Activated B cell treated with CpG ODN at 0.5 μM for 24 hours (primary cell): ENCODE measurements around the gene RTN4R. TPM values are rescaled to one million over a fixed set of nuclear protein-coding genes. Genes with fewer than 3 reads are reported as not detected.

ENCODE experiments used
- ATAC-seq: fragments of 200-7000 bp; cut with Tn5 transposase; one replicate; pipeline ENCODE4 v1.10.0; 2021; ENCODE audit warnings: low read depth, mild to moderate bottlenecking, moderate library complexity
- CTCF ChIA-PET: fragments of 350-600 bp; sonication (Branson Sonifier 250); formaldehyde crosslinking; loops from one replicate; lab custom pipeline; 2021; ENCODE audit warnings: antibody characterized with exemption; lab: Charles Lee
- POLR2A ChIA-PET: fragments of 350-600 bp; sonication (Branson Sonifier 250); formaldehyde crosslinking; loops from one replicate; lab custom pipeline; 2021; ENCODE audit warnings: antibody characterized with exemption; lab: Charles Lee
- DNase-seq: peaks from one replicate; pipeline ENCODE4 v3.0.0; 2022
- H3K27ac Mint-ChIP-seq: one replicate; pipeline ENCODE4 v1.8.0; 2020; ENCODE audit warnings: mixed read lengths
- H3K27me3 Mint-ChIP-seq: one replicate; pipeline ENCODE4 v1.8.0; 2021; ENCODE audit warnings: mixed read lengths
- H3K36me3 Mint-ChIP-seq: one replicate; pipeline ENCODE4 v1.8.0; 2021; ENCODE audit warnings: low read depth, mixed read lengths
- H3K4me1 Mint-ChIP-seq: one replicate; pipeline ENCODE4 v1.8.0; 2021; ENCODE audit warnings: mixed read lengths
- H3K4me3 Mint-ChIP-seq: one replicate; pipeline ENCODE4 v1.8.0; 2020; ENCODE audit warnings: mild to moderate bottlenecking, mixed read lengths
- H3K9me3 Mint-ChIP-seq: one replicate; pipeline ENCODE4 v1.8.0; 2020; ENCODE audit warnings: mixed read lengths
- CTCF ChIP-seq: fragments of 200-600 bp; IDR thresholded peaks from one replicate; pipeline ENCODE4 v1.8.0; 2022; ENCODE audit warnings: antibody characterized with exemption, mild to moderate bottlenecking
- intact Hi-C: fragments of 100-400 bp; cut with micrococcal nuclease; formaldehyde crosslinking; loops from one replicate; pipeline ENCODE4 v1.15.1; 2024
- total RNA-seq: library from RNA; stranded (reverse); gene quantifications from 2 replicates; pipeline ENCODE4 v1.2.3, GENCODE V29; 2022

RTN4R gene
- total RNA-seq, 1 donor from 2014 or later: not detected

- intact Hi-C loops: no loop called here
- Mint-ChIP-seq H3K27me3 (peaks cover 8% of the 10 kb centered on the region), H3K9me3 (no peaks in the 10 kb centered on the region), H3K4me3 (no peak overlapping the region), H3K27ac (no peak overlapping the region), H3K36me3 (no peaks in the 10 kb centered on the region), H3K4me1 (peaks cover 14% of the 10 kb centered on the region)
- ATAC-seq: no peak
- POLR2A ChIA-PET: no interaction called here
- TF ChIP-seq CTCF: no peak
- DNase-seq: no peak
- CTCF ChIA-PET: no interaction called here
Measured at GRCh38 chr22:20211997-20212753, 55.9 kb downstream of the RTN4R start.

- POLR2A ChIA-PET: no interaction called here
- CTCF ChIA-PET: no interaction called here
- ATAC-seq (no peak), DNase-seq (no peak)
- no peak overlapping the region for H3K27ac Mint-ChIP-seq
- H3K4me1 Mint-ChIP-seq: peaks cover 19% of the 10 kb centered on the region
- no peaks in the 10 kb centered on the region for H3K36me3 Mint-ChIP-seq
- no peak overlapping the region for H3K4me3 Mint-ChIP-seq
- no peak for TF ChIP-seq CTCF
- intact Hi-C loops: no loop called here
- H3K9me3 Mint-ChIP-seq: no peaks in the 10 kb centered on the region
- H3K27me3 Mint-ChIP-seq: peaks cover 5% of the 10 kb centered on the region
Measured at GRCh38 chr22:20211409-20211996, 56.6 kb downstream of the RTN4R start.

- ChIA-PET POLR2A (interaction anchor here (0.5 kb wide), 1 partner anchor 494 kb away, joined by 3 read pairs; no protein-coding TSS in a partner anchor), CTCF (no interaction called here)
- intact Hi-C loops: no loop called here
- no peak for ATAC-seq
- Mint-ChIP-seq H3K27me3 (peaks cover 5% of the 10 kb centered on the region), H3K4me3 (no peak overlapping the region), H3K4me1 (peaks cover 27% of the 10 kb centered on the region), H3K9me3 (no peaks in the 10 kb centered on the region), H3K36me3 (no peaks in the 10 kb centered on the region), H3K27ac (no peak overlapping the region)
- DNase-seq: no peak
- TF ChIP-seq CTCF: no peak
Measured at GRCh38 chr22:20210473-20211059, 57.6 kb downstream of the RTN4R start.

GRCh38 chr22:20209761-20210250 is 58.3 kb downstream of the RTN4R start:
- DNase-seq: no peak
- no peaks in the 10 kb centered on the region for H3K36me3 Mint-ChIP-seq
- H3K4me1 Mint-ChIP-seq: peaks cover 27% of the 10 kb centered on the region
- no peaks in the 10 kb centered on the region for H3K9me3 Mint-ChIP-seq
- ATAC-seq: no peak
- CTCF ChIA-PET: interaction anchor here (0.7 to 1.0 kb wide), 2 partner anchors 53 to 268 kb away, joined by 3 read pairs; no protein-coding TSS in a partner anchor
- intact Hi-C loops: no loop called here
- POLR2A ChIA-PET: interaction anchor here (0.5 kb wide), 1 partner anchor 495 kb away, joined by 3 read pairs; no protein-coding TSS in a partner anchor
- no peak overlapping the region for H3K4me3 Mint-ChIP-seq
- peaks cover 5% of the 10 kb centered on the region for H3K27me3 Mint-ChIP-seq
- TF ChIP-seq CTCF: no peak
- no peak overlapping the region for H3K27ac Mint-ChIP-seq
